Breast epithelium (tissue), 4 donors: ENCODE measurements around the gene PRRC2B. TPM values are rescaled to one million over a fixed set of nuclear protein-coding genes. Genes with fewer than 3 reads are reported as not detected.

Experiments
- DNase-seq, 2 donors: peaks; one replicate each; pipeline ENCODE4 v3.0.0-alpha.2; 2019; ENCODE audit warnings: low spot score in 2 of 2
- H3K27ac ChIP-seq, 2 donors: fragments of 200-600 bp; sonication (generic) in 1 of 2; one replicate each; pipeline ENCODE4 v1.5.1; 2016 to 2019; ENCODE audit warnings: mild to moderate bottlenecking in 1 of 2
- H3K27me3 ChIP-seq, 2 donors: fragments of 200-600 bp; sonication (generic) in 1 of 2; one replicate each; pipeline versions ENCODE4 v1.5.1 to v1.6.0; 2017 to 2019; ENCODE audit warnings: control low read depth in 1 of 2, mild to moderate bottlenecking in 1 of 2
- H3K36me3 ChIP-seq: fragments of 200-600 bp; one replicate; pipeline ENCODE4 v1.5.1; 2019
- H3K4me1 ChIP-seq, 2 donors: fragments of 200-600 bp; sonication (generic); one replicate each; pipeline ENCODE4 v1.5.1; 2016 to 2019; ENCODE audit warnings: control low read depth in 1 of 2
- H3K4me3 ChIP-seq, 3 donors: fragments of 200-600 bp; sonication (generic); 1 replicate in 2 of 3; 2 replicates in 1 of 3; pipeline ENCODE4 v1.5.1; 2016 to 2019; ENCODE audit warnings: mild to moderate bottlenecking in 3 of 3, moderate library complexity in 2 of 3
- H3K9me3 ChIP-seq, 2 donors: fragments of 200-600 bp; sonication (generic) in 1 of 2; one replicate each; pipeline ENCODE4 v1.5.1; 2016 to 2019; ENCODE audit warnings: control low read depth in 1 of 2
- POLR2A ChIP-seq: fragments of 450-650 bp; IDR thresholded peaks from one replicate; pipeline ENCODE4 v1.6.1; 2016; ENCODE audit warnings: antibody characterized with exemption, mild to moderate bottlenecking, moderate library complexity
- POLR2AphosphoS5 ChIP-seq, 3 donors: sonication (generic); formaldehyde crosslinking; IDR thresholded peaks; one replicate each; pipeline ENCODE4 v1.6.1; 2017; ENCODE audit warnings: antibody characterized with exemption in 3 of 3
- intact Hi-C: fragments of 100-400 bp; cut with DNase I; formaldehyde crosslinking; loops from one replicate; pipeline ENCODE4 v1.15.1; 2023; ENCODE audit warnings: low total_unique reads
- total RNA-seq, 3 donors: library from RNA; depleted of rRNA; stranded (reverse); fragments of >200 nt; gene quantifications; one replicate each; pipeline ENCODE4 v1.1.0, GENCODE V29; 2016
- TF ChIP-seq, protein P1 (sequence below), 3 donors: fragments of 450-650 bp; IDR thresholded peaks; one replicate each; pipeline ENCODE4 v1.5.1; 2016 to 2017; ENCODE audit warnings: antibody characterized with exemption in 3 of 3, mild to moderate bottlenecking in 3 of 3, moderate library complexity in 3 of 3

Gene PRRC2B
- total RNA-seq, 3 donors from 2014 or later: 95.9 to 143 (median 102) TPM

DNA sequence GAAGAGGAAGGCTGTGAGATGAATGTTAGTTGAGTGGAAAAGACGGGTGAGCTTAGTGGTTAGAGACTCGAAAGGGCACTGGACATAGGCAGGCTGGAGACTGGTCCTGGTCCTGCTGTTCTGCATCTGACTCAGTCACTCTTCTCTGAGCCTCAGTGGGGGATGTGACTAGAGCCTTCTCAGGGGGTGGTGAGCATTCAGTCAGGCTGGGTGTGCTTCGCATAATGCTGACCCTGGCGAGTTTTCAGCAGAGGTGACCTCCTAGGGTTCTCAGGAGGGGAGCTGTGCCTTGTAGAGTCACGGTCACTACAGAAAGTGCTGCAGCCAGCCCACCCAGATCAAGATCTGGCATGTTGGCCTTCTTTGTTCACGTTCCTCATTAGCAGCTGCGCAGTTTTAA, 44.3 kb downstream of the PRRC2B start:
- intact Hi-C loops: no loop called here
- H3K9me3 ChIP-seq: no peaks in the 10 kb centered on the region
- H3K36me3 ChIP-seq: peaks cover 4% of the 10 kb centered on the region
- no peak for TF ChIP-seq POLR2A
- TF ChIP-seq, protein P1, sequence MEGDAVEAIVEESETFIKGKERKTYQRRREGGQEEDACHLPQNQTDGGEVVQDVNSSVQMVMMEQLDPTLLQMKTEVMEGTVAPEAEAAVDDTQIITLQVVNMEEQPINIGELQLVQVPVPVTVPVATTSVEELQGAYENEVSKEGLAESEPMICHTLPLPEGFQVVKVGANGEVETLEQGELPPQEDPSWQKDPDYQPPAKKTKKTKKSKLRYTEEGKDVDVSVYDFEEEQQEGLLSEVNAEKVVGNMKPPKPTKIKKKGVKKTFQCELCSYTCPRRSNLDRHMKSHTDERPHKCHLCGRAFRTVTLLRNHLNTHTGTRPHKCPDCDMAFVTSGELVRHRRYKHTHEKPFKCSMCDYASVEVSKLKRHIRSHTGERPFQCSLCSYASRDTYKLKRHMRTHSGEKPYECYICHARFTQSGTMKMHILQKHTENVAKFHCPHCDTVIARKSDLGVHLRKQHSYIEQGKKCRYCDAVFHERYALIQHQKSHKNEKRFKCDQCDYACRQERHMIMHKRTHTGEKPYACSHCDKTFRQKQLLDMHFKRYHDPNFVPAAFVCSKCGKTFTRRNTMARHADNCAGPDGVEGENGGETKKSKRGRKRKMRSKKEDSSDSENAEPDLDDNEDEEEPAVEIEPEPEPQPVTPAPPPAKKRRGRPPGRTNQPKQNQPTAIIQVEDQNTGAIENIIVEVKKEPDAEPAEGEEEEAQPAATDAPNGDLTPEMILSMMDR (IDR thresholded peaks at IDR 0.05): no peak
- TF ChIP-seq POLR2AphosphoS5 (IDR thresholded peaks at IDR 0.05): no peak
- H3K27ac ChIP-seq: no peak overlapping the region
- DNase-seq: peak in 1 of 2 donors; percentile 27
- no peaks in the 10 kb centered on the region for H3K27me3 ChIP-seq
- H3K4me3 ChIP-seq: no peak overlapping the region
- H3K4me1 ChIP-seq: no peaks in the 10 kb centered on the region

DNA sequence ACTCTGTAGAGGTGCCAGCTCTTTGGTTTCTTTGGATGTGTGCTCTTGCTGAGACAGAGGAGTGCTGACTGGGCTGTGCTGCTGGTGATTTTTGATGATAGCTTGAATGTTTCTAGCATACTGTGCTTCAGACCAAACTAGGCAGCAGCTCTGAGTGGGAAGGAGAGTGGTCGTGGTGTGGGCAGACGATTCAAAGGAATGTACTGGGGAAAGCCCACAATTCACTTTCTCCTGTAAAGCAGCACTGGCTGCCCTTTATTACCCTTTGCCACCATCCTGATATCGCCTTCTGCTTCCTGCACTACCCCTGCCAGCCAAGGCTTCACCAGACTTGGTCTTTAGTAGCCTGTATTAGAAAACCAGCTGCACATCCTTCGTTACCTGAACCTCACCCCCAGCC, 45.3 kb downstream of the PRRC2B start:
- TF ChIP-seq POLR2AphosphoS5 (IDR thresholded peaks at IDR 0.05) (no peak), POLR2A (no peak)
- TF ChIP-seq, protein P1 (IDR thresholded peaks at IDR 0.05): no peak
- no peaks in the 10 kb centered on the region for H3K27me3 ChIP-seq
- intact Hi-C loops: no loop called here
- H3K36me3 ChIP-seq: peaks cover 4% of the 10 kb centered on the region
- no peak overlapping the region for H3K27ac ChIP-seq
- DNase-seq: peak in 1 of 2 donors; percentile 20
- no peak overlapping the region for H3K4me3 ChIP-seq
- H3K9me3 ChIP-seq: no peaks in the 10 kb centered on the region
- no peaks in the 10 kb centered on the region for H3K4me1 ChIP-seq

DNA sequence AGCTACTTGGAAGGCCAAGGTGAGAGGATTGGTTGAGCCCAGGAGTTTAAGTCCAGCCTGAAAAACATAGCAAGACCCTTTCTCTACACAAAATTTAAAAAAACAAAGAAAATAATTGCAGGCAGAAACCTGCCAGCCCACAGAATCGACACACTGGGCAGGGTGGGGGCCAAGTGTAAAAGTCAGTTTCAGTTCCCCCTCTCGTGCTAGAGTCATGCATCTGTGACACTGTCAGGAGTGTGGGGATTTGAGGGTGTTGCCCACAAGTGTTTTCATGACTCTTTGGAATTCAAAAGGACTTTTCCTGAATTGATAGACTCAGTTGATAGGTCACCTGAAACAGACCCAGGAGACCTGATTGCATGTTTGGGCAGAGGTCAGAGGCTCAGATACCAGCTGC, 47.6 kb downstream of the PRRC2B start:
- Histone ChIP-seq H3K4me1 (no peaks in the 10 kb centered on the region), H3K9me3 (no peaks in the 10 kb centered on the region), H3K36me3 (peaks cover 4% of the 10 kb centered on the region), H3K4me3 (no peak overlapping the region), H3K27me3 (no peaks in the 10 kb centered on the region), H3K27ac (no peak overlapping the region)
- TF ChIP-seq, protein P1 (IDR thresholded peaks at IDR 0.05): no peak
- TF ChIP-seq POLR2AphosphoS5 (IDR thresholded peaks at IDR 0.05): no peak
- TF ChIP-seq POLR2A: no peak
- intact Hi-C loops: no loop called here
- no peak for DNase-seq

DNA sequence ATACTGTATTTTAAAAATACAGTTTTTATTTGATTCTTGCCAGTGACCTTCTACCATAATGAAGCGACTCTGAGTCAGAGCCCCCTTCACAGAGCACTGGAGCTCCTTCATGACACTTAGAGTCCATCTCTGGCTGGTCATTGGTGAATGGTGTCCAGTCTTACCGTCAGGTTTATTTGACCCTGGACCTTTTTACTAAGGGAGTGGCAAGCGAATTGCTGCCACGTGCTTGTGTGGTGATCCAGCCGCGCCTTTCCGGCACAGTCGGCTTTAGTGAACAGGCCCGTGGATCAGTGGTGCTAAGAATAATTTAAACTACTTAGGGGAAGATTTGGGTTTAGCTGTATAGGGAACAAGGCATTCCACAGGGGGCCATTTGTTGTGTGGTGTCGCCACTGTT, 48.5 kb downstream of the PRRC2B start:
- no peaks in the 10 kb centered on the region for H3K9me3 ChIP-seq
- peaks cover 4% of the 10 kb centered on the region for H3K36me3 ChIP-seq
- no peaks in the 10 kb centered on the region for H3K4me1 ChIP-seq
- DNase-seq: no peak
- H3K4me3 ChIP-seq: no peak overlapping the region
- intact Hi-C loops: no loop called here
- no peak overlapping the region for H3K27ac ChIP-seq
- TF ChIP-seq, protein P1 (IDR thresholded peaks at IDR 0.05): no peak
- TF ChIP-seq POLR2AphosphoS5 (IDR thresholded peaks at IDR 0.05) (no peak), POLR2A (no peak)
- H3K27me3 ChIP-seq: no peaks in the 10 kb centered on the region

DNA sequence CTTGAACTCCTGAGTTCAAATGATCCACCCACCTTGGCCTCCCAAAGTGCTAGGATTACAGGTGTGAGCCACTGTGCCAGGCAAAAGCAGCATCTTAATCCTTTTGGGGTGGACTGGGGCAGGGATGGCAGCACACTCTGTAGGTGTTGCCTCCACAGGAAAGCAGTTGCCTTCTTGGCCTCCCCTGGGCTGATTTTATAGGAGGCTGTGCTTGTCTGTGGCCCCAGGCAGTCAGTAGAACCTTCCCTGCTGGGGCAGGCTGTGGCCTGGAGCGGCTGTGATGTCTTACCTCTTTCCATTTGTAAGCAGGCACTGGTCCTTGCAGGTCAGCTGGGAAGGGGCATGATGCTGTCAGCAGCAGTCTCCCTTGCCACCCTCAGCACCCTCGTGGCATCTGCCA, 49.8 kb downstream of the PRRC2B start:
- TF ChIP-seq, protein P1 (IDR thresholded peaks at IDR 0.05): no peak
- TF ChIP-seq POLR2A (no peak), POLR2AphosphoS5 (IDR thresholded peaks at IDR 0.05) (no peak)
- peaks cover 4% of the 10 kb centered on the region for H3K36me3 ChIP-seq

More for the DNA sequence above, 49.8 kb downstream of the PRRC2B start:
- DNase-seq: no peak
- no peaks in the 10 kb centered on the region for H3K4me1 ChIP-seq
- no peaks in the 10 kb centered on the region for H3K9me3 ChIP-seq
- H3K4me3 ChIP-seq: no peak overlapping the region
- H3K27ac ChIP-seq: no peak overlapping the region
- intact Hi-C loops: no loop called here
- no peaks in the 10 kb centered on the region for H3K27me3 ChIP-seq
